MM.1S (cell line): ENCODE measurements around the gene AP3S1.
"Not testable (repeated sequence)": the region's sequence is repeated elsewhere in the genome, so short reads cannot be mapped to it uniquely, and the experiment has no call there.

Source experiments
- DNase-seq: peaks from one replicate; pipeline ENCODE4 v3.0.0-alpha.2; 2015
- H2AFZ ChIP-seq: fragments of 300-600 bp; sonication (generic); 2 replicates; pipeline ENCODE4 v1.6.0; 2016; ENCODE audit warnings: antibody characterized with exemption, low read length
- H3F3A ChIP-seq: fragments of 300-600 bp; sonication (generic); 2 replicates; pipeline ENCODE4 v1.6.1; 2016; ENCODE audit warnings: mild to moderate bottlenecking, antibody characterized with exemption, low read length, moderate library complexity, mixed read lengths; ENCODE audit not compliant: insufficient read depth
- H3K27ac ChIP-seq: fragments of 300-600 bp; sonication (generic); 2 replicates; pipeline ENCODE4 v1.5.1; 2016; ENCODE audit warnings: mild to moderate bottlenecking, low read length
- H3K27me3 ChIP-seq: fragments of 300-600 bp; sonication (generic); replicated peaks from 2 replicates; pipeline ENCODE4 v1.6.0; 2016; ENCODE audit warnings: low read length; ENCODE audit not compliant: insufficient read depth
- H3K36me3 ChIP-seq: fragments of 300-600 bp; sonication (generic); replicated peaks from 2 replicates; pipeline ENCODE4 v1.6.1; 2016; ENCODE audit warnings: mild to moderate bottlenecking, low read length, mixed read lengths; ENCODE audit not compliant: insufficient read depth
- H3K4me1 ChIP-seq: fragments of 300-600 bp; sonication (generic); 2 replicates; pipeline ENCODE4 v1.6.1; 2016; ENCODE audit warnings: low read length, mixed read lengths
- H3K4me2 ChIP-seq: fragments of 300-600 bp; sonication (generic); 2 replicates; pipeline ENCODE4 v1.6.0; 2016; ENCODE audit warnings: low read depth, low read length
- H3K4me3 ChIP-seq: fragments of 300-600 bp; sonication (generic); 2 replicates; pipeline ENCODE4 v1.5.1; 2016; ENCODE audit warnings: low read length, mixed read lengths
- H3K79me2 ChIP-seq: fragments of 300-600 bp; sonication (generic); 2 replicates; pipeline ENCODE4 v1.6.1; 2016; ENCODE audit warnings: mixed run types, low read length, mixed read lengths
- H3K9ac ChIP-seq: fragments of 300-600 bp; sonication (generic); 2 replicates; pipeline ENCODE4 v1.6.1; 2016; ENCODE audit warnings: low read length, mixed read lengths
- H3K9me2 ChIP-seq: fragments of 300-600 bp; sonication (generic); replicated peaks from 2 replicates; pipeline ENCODE4 v1.6.1; 2016; ENCODE audit warnings: mild to moderate bottlenecking, low read length, mixed read lengths; ENCODE audit not compliant: insufficient read depth
- H3K9me3 ChIP-seq: fragments of 300-600 bp; sonication (generic); replicated peaks from 2 replicates; pipeline ENCODE4 v1.6.1; 2016; ENCODE audit warnings: mild to moderate bottlenecking, low read length, mixed read lengths; ENCODE audit not compliant: insufficient read depth
- H4K20me1 ChIP-seq: fragments of 300-600 bp; sonication (generic); 2 replicates; pipeline ENCODE4 v1.6.1; 2016; ENCODE audit warnings: mild to moderate bottlenecking, low read length, moderate library complexity, mixed read lengths; ENCODE audit not compliant: insufficient read depth
- CTCF ChIP-seq: fragments of 300-600 bp; sonication (generic); IDR thresholded peaks from 2 replicates; pipeline ENCODE4 v1.5.1; 2016; ENCODE audit warnings: antibody characterized with exemption, low read length, mixed read lengths
- EZH2 ChIP-seq: fragments of 300-600 bp; sonication (generic); optimal IDR thresholded peaks from 2 replicates; pipeline ENCODE3; 2017; ENCODE audit warnings: low read depth, mild to moderate bottlenecking, antibody characterized with exemption, low read length, mixed read lengths
- EZH2phosphoT487 ChIP-seq: fragments of 300-600 bp; sonication (generic); IDR thresholded peaks from 2 replicates; pipeline ENCODE4 v1.6.1; 2018; ENCODE audit warnings: antibody characterized with exemption, low read length

Gene AP3S1

GRCh38 chr5:115873392-115873791, 31.7 kb downstream of the AP3S1 start:
- Histone ChIP-seq H3K4me3 (no peak overlapping the region), H4K20me1 (no peaks in the 10 kb centered on the region), H3K9me3 (no peaks in the 10 kb centered on the region), H3K9ac (no peak overlapping the region), H3K4me2 (no peak overlapping the region), H3F3A (no peaks in the 10 kb centered on the region), H3K27me3 (no peaks in the 10 kb centered on the region), H3K4me1 (no peaks in the 10 kb centered on the region), H3K36me3 (no peaks in the 10 kb centered on the region), H3K9me2 (no peaks in the 10 kb centered on the region), H3K79me2 (no peaks in the 10 kb centered on the region), H3K27ac (no peak overlapping the region), H2AFZ (no peak overlapping the region)
- TF ChIP-seq EZH2phosphoT487 = no peak
- no peak for TF ChIP-seq CTCF
- TF ChIP-seq EZH2 = no peak
- DNase-seq = no peak

GRCh38 chr5:115875447-115875846, 33.7 kb downstream of the AP3S1 start:
- Histone ChIP-seq H4K20me1 (no peaks in the 10 kb centered on the region), H3K4me2 (no peak overlapping the region), H3K9me2 (no peaks in the 10 kb centered on the region), H3K4me1 (no peaks in the 10 kb centered on the region), H3K4me3 (no peak overlapping the region), H2AFZ (no peak overlapping the region), H3K27me3 (no peaks in the 10 kb centered on the region), H3K79me2 (no peaks in the 10 kb centered on the region), H3K9ac (no peak overlapping the region), H3F3A (no peaks in the 10 kb centered on the region), H3K36me3 (no peaks in the 10 kb centered on the region), H3K27ac (no peak overlapping the region), H3K9me3 (no peaks in the 10 kb centered on the region)
- no peak for DNase-seq
- no peak for TF ChIP-seq CTCF
- TF ChIP-seq EZH2phosphoT487 = no peak

GRCh38 chr5:115877342-115877741, 35.6 kb downstream of the AP3S1 start:
- not testable (repeated sequence) for H3K79me2 ChIP-seq, H3K27me3 ChIP-seq, H3K4me3 ChIP-seq, H3K36me3 ChIP-seq, H3F3A ChIP-seq, H3K9me3 ChIP-seq, H3K9me2 ChIP-seq, H3K27ac ChIP-seq, H3K4me1 ChIP-seq, H4K20me1 ChIP-seq, H2AFZ ChIP-seq, H3K9ac ChIP-seq, H3K4me2 ChIP-seq, DNase-seq

GRCh38 chr5:115882434-115882833, 40.7 kb downstream of the AP3S1 start:
- H3K9ac ChIP-seq, H3K27ac ChIP-seq, H3K4me2 ChIP-seq, H3K4me1 ChIP-seq, DNase-seq, H3K4me3 ChIP-seq, H4K20me1 ChIP-seq, H3K36me3 ChIP-seq, H3F3A ChIP-seq, H3K79me2 ChIP-seq, H3K9me3 ChIP-seq, H2AFZ ChIP-seq, H3K9me2 ChIP-seq, H3K27me3 ChIP-seq: not testable (repeated sequence)
